WTC11 (cell line): ENCODE data around the gene DMKN. TPM values are rescaled to one million over a fixed set of nuclear protein-coding genes. Genes with fewer than 3 reads are reported as not detected.
A peak's percentile ranks its signal among the peaks of the same experiment; 100 is the strongest.

ENCODE experiments used
- ATAC-seq: fragments of 200-7000 bp; cut with Tn5 transposase; 2 replicates; pipeline ENCODE4 v1.10.0; 2021; ENCODE audit warnings: mild to moderate bottlenecking, moderate library complexity
- CTCF ChIA-PET: fragments of 300-600 bp; sonication (Branson Sonifier 250); formaldehyde crosslinking; loops from one replicate; lab custom pipeline; 2021; ENCODE audit warnings: antibody characterized with exemption; lab: Charles Lee
- POLR2A ChIA-PET: fragments of 350-600 bp; sonication (Branson Sonifier 250); formaldehyde crosslinking; loops from one replicate; lab custom pipeline; 2021; ENCODE audit warnings: antibody characterized with exemption; lab: Charles Lee
- DNase-seq: peaks from one replicate; pipeline ENCODE4 v3.0.0; 2021; ENCODE audit warnings: low spot score
- H3K27ac Mint-ChIP-seq: 2 replicates; pipeline ENCODE4 v1.8.0; 2021; ENCODE audit warnings: mixed read lengths
- H3K27me3 Mint-ChIP-seq: 2 replicates; pipeline ENCODE4 v1.8.0; 2021; ENCODE audit warnings: low read depth, mild to moderate bottlenecking, moderate library complexity, mixed read lengths
- H3K36me3 Mint-ChIP-seq: 2 replicates; pipeline ENCODE4 v1.8.0; 2021; ENCODE audit warnings: mixed read lengths
- H3K4me1 Mint-ChIP-seq: 2 replicates; pipeline ENCODE4 v1.8.0; 2022; ENCODE audit warnings: mixed read lengths
- H3K4me3 Mint-ChIP-seq: 2 replicates; pipeline ENCODE4 v1.8.0; 2021; ENCODE audit warnings: mild to moderate bottlenecking, moderate library complexity, mixed read lengths
- H3K9me3 Mint-ChIP-seq: 2 replicates; pipeline ENCODE4 v1.8.0; 2021; ENCODE audit warnings: mixed read lengths
- CBFB ChIP-seq: sonication (generic); formaldehyde crosslinking; IDR thresholded peaks from 2 replicates; pipeline ENCODE4 v1.8.1; 2022; ENCODE audit warnings: mild to moderate bottlenecking, low read depth, missing genetic modification reagents
- CREM ChIP-seq: sonication (generic); formaldehyde crosslinking; IDR thresholded peaks from 2 replicates; pipeline ENCODE4 v1.8.1; 2022; ENCODE audit warnings: mild to moderate bottlenecking, missing genetic modification reagents, moderate library complexity
- KAT7 ChIP-seq: sonication (generic); formaldehyde crosslinking; IDR thresholded peaks from 2 replicates; pipeline ENCODE4 v1.8.1; 2023; ENCODE audit warnings: missing genetic modification reagents, mild to moderate bottlenecking, borderline replicate concordance
- PRRX2 ChIP-seq: fragments of 250-450 bp; sonication (Bioruptor Pico); IDR thresholded peaks from 2 replicates; pipeline ENCODE4 v1.8.0; 2021; ENCODE audit warnings: mild to moderate bottlenecking
- RORB ChIP-seq: fragments of 250-450 bp; sonication (Bioruptor Pico); IDR thresholded peaks from 2 replicates; pipeline ENCODE4 v1.9.0; 2021; ENCODE audit warnings: mild to moderate bottlenecking
- SP1 ChIP-seq: sonication (generic); formaldehyde crosslinking; conservative IDR thresholded peaks from 2 replicates; pipeline ENCODE4 v1.8.1; 2022; ENCODE audit warnings: missing genetic modification reagents
- ZNF121 ChIP-seq: sonication (generic); formaldehyde crosslinking; IDR thresholded peaks from 2 replicates; pipeline ENCODE4 v1.8.0; 2023; ENCODE audit warnings: missing genetic modification reagents
- ZNF219 ChIP-seq: sonication (generic); formaldehyde crosslinking; IDR thresholded peaks from 2 replicates; pipeline ENCODE4 v1.8.0; 2023; ENCODE audit warnings: missing genetic modification reagents, mild to moderate bottlenecking, borderline replicate concordance
- ZNF317 ChIP-seq: sonication (generic); formaldehyde crosslinking; IDR thresholded peaks from 2 replicates; pipeline ENCODE4 v1.8.1; 2023; ENCODE audit warnings: low read depth, mild to moderate bottlenecking, moderate library complexity, missing genetic modification reagents, borderline replicate concordance
- ZNF416 ChIP-seq: fragments of 250-450 bp; sonication (Bioruptor Pico); IDR thresholded peaks from 2 replicates; pipeline ENCODE4 v1.9.0; 2021; ENCODE audit warnings: mild to moderate bottlenecking, inconsistent platforms
- total RNA-seq: library from RNA; stranded (reverse); gene quantifications from 3 replicates; pipeline ENCODE4 v1.2.3, GENCODE V29; 2021
- TF ChIP-seq, protein P1 (sequence below): fragments of 250-450 bp; sonication (Bioruptor Pico); IDR thresholded peaks from 2 replicates; pipeline ENCODE4 v2.1.2; 2022; ENCODE audit warnings: mild to moderate bottlenecking, moderate library complexity
- TF ChIP-seq, protein P2 (sequence below): sonication (generic); formaldehyde crosslinking; IDR thresholded peaks from 2 replicates; pipeline ENCODE4 v1.8.0; 2023; ENCODE audit warnings: mild to moderate bottlenecking, missing genetic modification reagents
- TF ChIP-seq, protein P3 (sequence below): sonication (generic); formaldehyde crosslinking; conservative IDR thresholded peaks from 2 replicates; pipeline ENCODE4 v1.8.1; 2023; ENCODE audit warnings: mild to moderate bottlenecking, low read depth, missing genetic modification reagents, moderate library complexity
- TF ChIP-seq, protein P4 (sequence below): sonication (generic); formaldehyde crosslinking; IDR thresholded peaks from 2 replicates; pipeline ENCODE4 v1.8.1; 2022; ENCODE audit warnings: low read depth, mild to moderate bottlenecking, moderate library complexity, missing genetic modification reagents, borderline replicate concordance
- TF ChIP-seq, protein P5 (sequence below): sonication (generic); formaldehyde crosslinking; IDR thresholded peaks from 2 replicates; pipeline ENCODE4 v1.8.1; 2023; ENCODE audit warnings: mild to moderate bottlenecking, missing genetic modification reagents, moderate library complexity
- TF ChIP-seq, protein P6 (sequence below): sonication (generic); formaldehyde crosslinking; IDR thresholded peaks from 2 replicates; pipeline ENCODE4 v1.8.0; 2022; ENCODE audit warnings: mild to moderate bottlenecking, missing genetic modification reagents
- TF ChIP-seq, protein P7 (sequence below): sonication (generic); formaldehyde crosslinking; IDR thresholded peaks from 2 replicates; pipeline ENCODE4 v1.8.0; 2023; ENCODE audit warnings: missing genetic modification reagents, mild to moderate bottlenecking, borderline replicate concordance

Gene DMKN
- total RNA-seq, 1 experiment from 2014 or later: 285 TPM

DNA sequence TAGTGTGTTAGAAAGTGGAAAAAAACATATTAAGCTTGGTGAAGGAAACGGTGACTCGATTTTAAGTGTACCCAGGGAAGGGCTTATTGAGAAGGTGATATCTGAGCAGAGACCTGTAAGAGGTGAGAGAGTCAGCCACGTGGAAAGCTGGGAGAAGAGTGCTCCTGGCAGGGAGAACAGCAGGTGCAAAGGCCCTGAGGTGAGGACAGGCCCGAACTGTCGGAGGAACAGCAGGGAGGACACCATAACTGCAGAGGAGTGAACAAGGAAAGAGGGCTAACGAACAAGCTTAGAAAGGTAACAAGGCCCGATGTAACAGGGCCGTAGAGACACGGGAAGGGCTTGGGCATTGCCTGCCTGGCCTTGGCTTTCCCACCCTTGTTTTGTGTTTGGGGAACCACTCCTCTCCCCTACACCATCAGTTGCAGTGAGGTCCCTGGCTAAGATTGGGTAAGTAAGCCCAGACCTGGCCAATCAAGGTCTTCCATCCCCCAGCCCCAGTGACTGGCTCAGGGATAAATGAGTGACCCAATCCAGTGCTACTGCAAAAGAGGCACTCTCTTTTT, 42.7 kb upstream of the DMKN start:
- no peaks in the 10 kb centered on the region for H3K36me3 Mint-ChIP-seq
- DNase-seq: no peak
- H3K27ac Mint-ChIP-seq: peak overlapping the region; percentile 88; the same call in 1 of the 2 replicates
- TF ChIP-seq KAT7 (CRISPR knock-in tag): no peak
- no peak for TF ChIP-seq SP1 (CRISPR knock-in tag)
- TF ChIP-seq, protein P1, sequence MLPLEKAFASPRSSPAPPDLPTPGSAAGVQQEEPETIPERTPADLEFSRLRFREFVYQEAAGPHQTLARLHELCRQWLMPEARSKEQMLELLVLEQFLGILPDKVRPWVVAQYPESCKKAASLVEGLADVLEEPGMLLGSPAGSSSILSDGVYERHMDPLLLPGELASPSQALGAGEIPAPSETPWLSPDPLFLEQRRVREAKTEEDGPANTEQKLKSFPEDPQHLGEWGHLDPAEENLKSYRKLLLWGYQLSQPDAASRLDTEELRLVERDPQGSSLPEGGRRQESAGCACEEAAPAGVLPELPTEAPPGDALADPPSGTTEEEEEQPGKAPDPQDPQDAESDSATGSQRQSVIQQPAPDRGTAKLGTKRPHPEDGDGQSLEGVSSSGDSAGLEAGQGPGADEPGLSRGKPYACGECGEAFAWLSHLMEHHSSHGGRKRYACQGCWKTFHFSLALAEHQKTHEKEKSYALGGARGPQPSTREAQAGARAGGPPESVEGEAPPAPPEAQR (CRISPR knock-in tag): no peak
- TF ChIP-seq CBFB: no peak
- TF ChIP-seq, protein P2, sequence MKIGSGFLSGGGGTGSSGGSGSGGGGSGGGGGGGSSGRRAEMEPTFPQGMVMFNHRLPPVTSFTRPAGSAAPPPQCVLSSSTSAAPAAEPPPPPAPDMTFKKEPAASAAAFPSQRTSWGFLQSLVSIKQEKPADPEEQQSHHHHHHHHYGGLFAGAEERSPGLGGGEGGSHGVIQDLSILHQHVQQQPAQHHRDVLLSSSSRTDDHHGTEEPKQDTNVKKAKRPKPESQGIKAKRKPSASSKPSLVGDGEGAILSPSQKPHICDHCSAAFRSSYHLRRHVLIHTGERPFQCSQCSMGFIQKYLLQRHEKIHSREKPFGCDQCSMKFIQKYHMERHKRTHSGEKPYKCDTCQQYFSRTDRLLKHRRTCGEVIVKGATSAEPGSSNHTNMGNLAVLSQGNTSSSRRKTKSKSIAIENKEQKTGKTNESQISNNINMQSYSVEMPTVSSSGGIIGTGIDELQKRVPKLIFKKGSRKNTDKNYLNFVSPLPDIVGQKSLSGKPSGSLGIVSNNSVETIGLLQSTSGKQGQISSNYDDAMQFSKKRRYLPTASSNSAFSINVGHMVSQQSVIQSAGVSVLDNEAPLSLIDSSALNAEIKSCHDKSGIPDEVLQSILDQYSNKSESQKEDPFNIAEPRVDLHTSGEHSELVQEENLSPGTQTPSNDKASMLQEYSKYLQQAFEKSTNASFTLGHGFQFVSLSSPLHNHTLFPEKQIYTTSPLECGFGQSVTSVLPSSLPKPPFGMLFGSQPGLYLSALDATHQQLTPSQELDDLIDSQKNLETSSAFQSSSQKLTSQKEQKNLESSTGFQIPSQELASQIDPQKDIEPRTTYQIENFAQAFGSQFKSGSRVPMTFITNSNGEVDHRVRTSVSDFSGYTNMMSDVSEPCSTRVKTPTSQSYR (CRISPR knock-in tag): no peak
- TF ChIP-seq, protein P3, sequence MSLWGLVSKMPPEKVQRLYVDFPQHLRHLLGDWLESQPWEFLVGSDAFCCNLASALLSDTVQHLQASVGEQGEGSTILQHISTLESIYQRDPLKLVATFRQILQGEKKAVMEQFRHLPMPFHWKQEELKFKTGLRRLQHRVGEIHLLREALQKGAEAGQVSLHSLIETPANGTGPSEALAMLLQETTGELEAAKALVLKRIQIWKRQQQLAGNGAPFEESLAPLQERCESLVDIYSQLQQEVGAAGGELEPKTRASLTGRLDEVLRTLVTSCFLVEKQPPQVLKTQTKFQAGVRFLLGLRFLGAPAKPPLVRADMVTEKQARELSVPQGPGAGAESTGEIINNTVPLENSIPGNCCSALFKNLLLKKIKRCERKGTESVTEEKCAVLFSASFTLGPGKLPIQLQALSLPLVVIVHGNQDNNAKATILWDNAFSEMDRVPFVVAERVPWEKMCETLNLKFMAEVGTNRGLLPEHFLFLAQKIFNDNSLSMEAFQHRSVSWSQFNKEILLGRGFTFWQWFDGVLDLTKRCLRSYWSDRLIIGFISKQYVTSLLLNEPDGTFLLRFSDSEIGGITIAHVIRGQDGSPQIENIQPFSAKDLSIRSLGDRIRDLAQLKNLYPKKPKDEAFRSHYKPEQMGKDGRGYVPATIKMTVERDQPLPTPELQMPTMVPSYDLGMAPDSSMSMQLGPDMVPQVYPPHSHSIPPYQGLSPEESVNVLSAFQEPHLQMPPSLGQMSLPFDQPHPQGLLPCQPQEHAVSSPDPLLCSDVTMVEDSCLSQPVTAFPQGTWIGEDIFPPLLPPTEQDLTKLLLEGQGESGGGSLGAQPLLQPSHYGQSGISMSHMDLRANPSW (CRISPR knock-in tag): no peak
- TF ChIP-seq RORB (CRISPR knock-in tag): no peak
- TF ChIP-seq, protein P4, sequence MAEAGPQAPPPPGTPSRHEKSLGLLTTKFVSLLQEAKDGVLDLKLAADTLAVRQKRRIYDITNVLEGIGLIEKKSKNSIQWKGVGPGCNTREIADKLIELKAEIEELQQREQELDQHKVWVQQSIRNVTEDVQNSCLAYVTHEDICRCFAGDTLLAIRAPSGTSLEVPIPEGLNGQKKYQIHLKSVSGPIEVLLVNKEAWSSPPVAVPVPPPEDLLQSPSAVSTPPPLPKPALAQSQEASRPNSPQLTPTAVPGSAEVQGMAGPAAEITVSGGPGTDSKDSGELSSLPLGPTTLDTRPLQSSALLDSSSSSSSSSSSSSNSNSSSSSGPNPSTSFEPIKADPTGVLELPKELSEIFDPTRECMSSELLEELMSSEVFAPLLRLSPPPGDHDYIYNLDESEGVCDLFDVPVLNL (CRISPR knock-in tag): no peak
- TF ChIP-seq CREM (CRISPR knock-in tag): no peak
- TF ChIP-seq ZNF317 (CRISPR knock-in tag): no peak
- H3K9me3 Mint-ChIP-seq: no peaks in the 10 kb centered on the region
- H3K4me3 Mint-ChIP-seq: peak overlapping the region; percentile 18; the same call in 1 of the 2 replicates
- H3K4me1 Mint-ChIP-seq: peaks cover 12% of the 10 kb centered on the region
- no peak for ATAC-seq
- ChIA-PET POLR2A (interaction anchor here (1.2 kb wide), 1 partner anchor 36 kb away, joined by 3 read pairs; no protein-coding TSS in a partner anchor), CTCF (interaction anchor here (0.5 to 3.9 kb wide), 14 partner anchors 14 to 246 kb away, joined by 3 to 62 read pairs (median 4); partner anchors contain the start of gene DMKN)
- peaks cover 44% of the 10 kb centered on the region for H3K27me3 Mint-ChIP-seq

DNA sequence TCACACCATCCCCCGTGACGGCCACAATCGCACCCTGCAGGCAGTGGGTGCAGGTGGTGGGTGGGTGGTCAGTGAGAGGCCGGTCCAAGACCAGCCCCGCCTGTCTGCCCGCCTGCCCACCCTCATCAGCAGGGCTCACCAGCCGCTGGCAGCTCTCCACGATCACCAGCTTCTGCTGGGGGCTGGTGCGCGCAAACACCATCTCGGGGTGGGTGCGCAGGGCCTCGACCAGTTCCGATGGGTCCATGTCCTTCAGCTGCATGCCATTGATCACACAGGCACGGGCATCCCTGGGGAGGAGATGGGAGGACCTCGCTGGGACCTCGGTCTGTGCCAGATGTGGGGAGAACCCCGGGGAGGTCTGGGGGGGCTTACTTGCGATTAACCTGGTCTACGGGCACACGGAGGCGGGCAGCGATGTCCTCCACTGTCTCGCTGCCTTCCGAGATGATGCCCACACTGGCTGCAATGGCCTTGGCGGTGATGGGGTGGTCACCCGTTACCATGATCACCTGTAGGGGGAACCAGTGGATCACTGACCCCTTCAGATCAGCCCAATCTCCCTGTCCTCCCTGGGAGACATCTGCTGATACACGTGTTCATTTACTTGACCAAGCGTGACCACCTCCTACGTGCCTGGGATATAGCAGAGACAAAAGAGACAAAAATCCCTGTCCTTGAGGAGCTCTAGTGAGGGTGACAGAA, 42.0 kb upstream of the DMKN start:
- ChIA-PET CTCF (interaction anchor here (0.6 to 3.9 kb wide), 13 partner anchors 15 to 159 kb away, joined by 3 to 62 read pairs (median 4); partner anchors contain the start of gene DMKN), POLR2A (interaction anchor here (0.9 kb wide), 1 partner anchor 93 kb away, joined by 3 read pairs; the partner anchor contains the start of gene COX6B1)
- H3K27me3 Mint-ChIP-seq: peaks cover 38% of the 10 kb centered on the region
- peak overlapping the region; percentile 88; the same call in 1 of the 2 replicates for H3K27ac Mint-ChIP-seq
- H3K36me3 Mint-ChIP-seq: 0 out of 2 replicates have a peak, but pooled peaks cover 3% of the 10 kb centered on the region
- peaks cover 12% of the 10 kb centered on the region for H3K4me1 Mint-ChIP-seq
- ATAC-seq (peak; percentile 8), DNase-seq (peak; percentile 76)
- H3K4me3 Mint-ChIP-seq: peak overlapping the region; percentile 18; the same call in 1 of the 2 replicates
- no peaks in the 10 kb centered on the region for H3K9me3 Mint-ChIP-seq
- TF ChIP-seq, protein P5, sequence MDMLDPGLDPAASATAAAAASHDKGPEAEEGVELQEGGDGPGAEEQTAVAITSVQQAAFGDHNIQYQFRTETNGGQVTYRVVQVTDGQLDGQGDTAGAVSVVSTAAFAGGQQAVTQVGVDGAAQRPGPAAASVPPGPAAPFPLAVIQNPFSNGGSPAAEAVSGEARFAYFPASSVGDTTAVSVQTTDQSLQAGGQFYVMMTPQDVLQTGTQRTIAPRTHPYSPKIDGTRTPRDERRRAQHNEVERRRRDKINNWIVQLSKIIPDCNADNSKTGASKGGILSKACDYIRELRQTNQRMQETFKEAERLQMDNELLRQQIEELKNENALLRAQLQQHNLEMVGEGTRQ (CRISPR knock-in tag): no peak
- TF ChIP-seq, protein P6, sequence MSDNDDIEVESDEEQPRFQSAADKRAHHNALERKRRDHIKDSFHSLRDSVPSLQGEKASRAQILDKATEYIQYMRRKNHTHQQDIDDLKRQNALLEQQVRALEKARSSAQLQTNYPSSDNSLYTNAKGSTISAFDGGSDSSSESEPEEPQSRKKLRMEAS (CRISPR knock-in tag): 0 out of 2 replicates have a peak, but pooled peaks have one; percentile 35
- TF ChIP-seq SP1 (CRISPR knock-in tag) (peak; percentile 38; the same call in 1 of the 2 replicates), ZNF121 (no peak), ZNF219 (CRISPR knock-in tag) (no peak), PRRX2 (CRISPR knock-in tag) (no peak), ZNF416 (CRISPR knock-in tag) (no peak)
- TF ChIP-seq, protein P7, sequence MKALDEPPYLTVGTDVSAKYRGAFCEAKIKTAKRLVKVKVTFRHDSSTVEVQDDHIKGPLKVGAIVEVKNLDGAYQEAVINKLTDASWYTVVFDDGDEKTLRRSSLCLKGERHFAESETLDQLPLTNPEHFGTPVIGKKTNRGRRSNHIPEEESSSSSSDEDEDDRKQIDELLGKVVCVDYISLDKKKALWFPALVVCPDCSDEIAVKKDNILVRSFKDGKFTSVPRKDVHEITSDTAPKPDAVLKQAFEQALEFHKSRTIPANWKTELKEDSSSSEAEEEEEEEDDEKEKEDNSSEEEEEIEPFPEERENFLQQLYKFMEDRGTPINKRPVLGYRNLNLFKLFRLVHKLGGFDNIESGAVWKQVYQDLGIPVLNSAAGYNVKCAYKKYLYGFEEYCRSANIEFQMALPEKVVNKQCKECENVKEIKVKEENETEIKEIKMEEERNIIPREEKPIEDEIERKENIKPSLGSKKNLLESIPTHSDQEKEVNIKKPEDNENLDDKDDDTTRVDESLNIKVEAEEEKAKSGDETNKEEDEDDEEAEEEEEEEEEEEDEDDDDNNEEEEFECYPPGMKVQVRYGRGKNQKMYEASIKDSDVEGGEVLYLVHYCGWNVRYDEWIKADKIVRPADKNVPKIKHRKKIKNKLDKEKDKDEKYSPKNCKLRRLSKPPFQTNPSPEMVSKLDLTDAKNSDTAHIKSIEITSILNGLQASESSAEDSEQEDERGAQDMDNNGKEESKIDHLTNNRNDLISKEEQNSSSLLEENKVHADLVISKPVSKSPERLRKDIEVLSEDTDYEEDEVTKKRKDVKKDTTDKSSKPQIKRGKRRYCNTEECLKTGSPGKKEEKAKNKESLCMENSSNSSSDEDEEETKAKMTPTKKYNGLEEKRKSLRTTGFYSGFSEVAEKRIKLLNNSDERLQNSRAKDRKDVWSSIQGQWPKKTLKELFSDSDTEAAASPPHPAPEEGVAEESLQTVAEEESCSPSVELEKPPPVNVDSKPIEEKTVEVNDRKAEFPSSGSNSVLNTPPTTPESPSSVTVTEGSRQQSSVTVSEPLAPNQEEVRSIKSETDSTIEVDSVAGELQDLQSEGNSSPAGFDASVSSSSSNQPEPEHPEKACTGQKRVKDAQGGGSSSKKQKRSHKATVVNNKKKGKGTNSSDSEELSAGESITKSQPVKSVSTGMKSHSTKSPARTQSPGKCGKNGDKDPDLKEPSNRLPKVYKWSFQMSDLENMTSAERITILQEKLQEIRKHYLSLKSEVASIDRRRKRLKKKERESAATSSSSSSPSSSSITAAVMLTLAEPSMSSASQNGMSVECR (CRISPR knock-in tag): no peak
